IMR-90 (cell line): ENCODE measurements around the gene CLASRP.

ENCODE experiments used
- CEBPB ChIP-seq: IDR thresholded peaks from 2 replicates; pipeline ENCODE4 v1.6.1; 2012; ENCODE audit warnings: low read depth, low read length, improper control_type of control experiment
- POLR2A ChIP-seq: IDR thresholded peaks from 2 replicates; pipeline ENCODE4 v1.6.1; 2012; ENCODE audit warnings: mild to moderate bottlenecking, low read depth, low read length
- TF ChIP-seq, protein P1 (sequence below): conservative IDR thresholded peaks from 2 replicates; pipeline ENCODE4 v1.5.1; 2012; ENCODE audit warnings: mild to moderate bottlenecking, low read depth, low read length, improper control_type of control experiment
- TF ChIP-seq, protein P2 (sequence below): fragments of 150-350 bp; IDR thresholded peaks from 2 replicates; pipeline ENCODE4 v1.6.1; 2016; ENCODE audit warnings: low read depth, mild to moderate bottlenecking, low read length, moderate library complexity, borderline replicate concordance

DNA sequence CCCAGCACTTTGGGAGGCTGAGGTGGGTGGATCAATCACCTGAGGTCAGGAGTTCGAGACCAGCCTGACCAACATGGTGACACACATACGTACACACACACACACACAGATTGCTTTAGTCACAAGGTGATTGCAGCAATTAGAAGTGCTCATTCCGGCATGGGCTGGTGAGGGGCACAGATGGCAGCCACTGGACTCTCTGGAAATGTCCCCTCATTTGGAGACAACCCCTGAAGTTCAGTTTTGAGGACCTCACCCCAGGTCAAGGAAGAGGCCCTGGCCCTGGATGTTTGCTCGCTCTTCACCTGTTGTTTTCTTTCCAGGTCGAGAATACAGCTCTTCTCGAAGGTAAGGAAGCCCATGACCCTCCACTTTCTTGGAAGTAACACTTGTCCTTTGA lies 31.4 kb downstream of the CLASRP start:
- TF ChIP-seq CEBPB (no peak), POLR2A (no peak)
- TF ChIP-seq, protein P1, sequence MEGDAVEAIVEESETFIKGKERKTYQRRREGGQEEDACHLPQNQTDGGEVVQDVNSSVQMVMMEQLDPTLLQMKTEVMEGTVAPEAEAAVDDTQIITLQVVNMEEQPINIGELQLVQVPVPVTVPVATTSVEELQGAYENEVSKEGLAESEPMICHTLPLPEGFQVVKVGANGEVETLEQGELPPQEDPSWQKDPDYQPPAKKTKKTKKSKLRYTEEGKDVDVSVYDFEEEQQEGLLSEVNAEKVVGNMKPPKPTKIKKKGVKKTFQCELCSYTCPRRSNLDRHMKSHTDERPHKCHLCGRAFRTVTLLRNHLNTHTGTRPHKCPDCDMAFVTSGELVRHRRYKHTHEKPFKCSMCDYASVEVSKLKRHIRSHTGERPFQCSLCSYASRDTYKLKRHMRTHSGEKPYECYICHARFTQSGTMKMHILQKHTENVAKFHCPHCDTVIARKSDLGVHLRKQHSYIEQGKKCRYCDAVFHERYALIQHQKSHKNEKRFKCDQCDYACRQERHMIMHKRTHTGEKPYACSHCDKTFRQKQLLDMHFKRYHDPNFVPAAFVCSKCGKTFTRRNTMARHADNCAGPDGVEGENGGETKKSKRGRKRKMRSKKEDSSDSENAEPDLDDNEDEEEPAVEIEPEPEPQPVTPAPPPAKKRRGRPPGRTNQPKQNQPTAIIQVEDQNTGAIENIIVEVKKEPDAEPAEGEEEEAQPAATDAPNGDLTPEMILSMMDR: no peak
- TF ChIP-seq, protein P2, sequence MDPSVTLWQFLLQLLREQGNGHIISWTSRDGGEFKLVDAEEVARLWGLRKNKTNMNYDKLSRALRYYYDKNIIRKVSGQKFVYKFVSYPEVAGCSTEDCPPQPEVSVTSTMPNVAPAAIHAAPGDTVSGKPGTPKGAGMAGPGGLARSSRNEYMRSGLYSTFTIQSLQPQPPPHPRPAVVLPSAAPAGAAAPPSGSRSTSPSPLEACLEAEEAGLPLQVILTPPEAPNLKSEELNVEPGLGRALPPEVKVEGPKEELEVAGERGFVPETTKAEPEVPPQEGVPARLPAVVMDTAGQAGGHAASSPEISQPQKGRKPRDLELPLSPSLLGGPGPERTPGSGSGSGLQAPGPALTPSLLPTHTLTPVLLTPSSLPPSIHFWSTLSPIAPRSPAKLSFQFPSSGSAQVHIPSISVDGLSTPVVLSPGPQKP: no peak
